ENCODE data around the gene EIF2B1. TPM values are rescaled to one million over a fixed set of nuclear protein-coding genes. Genes with fewer than 3 reads are reported as not detected.
A peak's percentile ranks its signal among the peaks of the same experiment; 100 is the strongest.

EIF2B1 gene
- total RNA-seq = 75.6 and 80.0 TPM in 2 replicates

GRCh38 chr12:123633379-123634141 lies at the start of gene EIF2B1, which contains the start of gene GTF2H3:
EIF2B1 (minus strand) TSS chr12:123633686; CDS start chr12:123633557, 129 bp downstream.
GTF2H3 (plus strand) TSS chr12:123633829; CDS start chr12:123633860, 31 bp downstream.
- TF ChIP-seq CTCF (IDR thresholded peaks at IDR 0.05; ENCODE audit: insufficient read depth, low read length, poor library complexity, severe bottlenecking) = no peak
- Histone ChIP-seq H3K27me3 (ENCODE audit: control insufficient read depth, insufficient read depth, low read length) (no peaks in the 10 kb centered on the region), H3K36me3 (ENCODE audit: control insufficient read depth, insufficient read depth, low read length) (peaks cover 1% of the 10 kb centered on the region), H3K4me3 (ENCODE audit: low read depth, low read length) (peak within 1 kb of the TSS; percentile 96)
- DNase-seq (ENCODE audit: low read depth) = peak; percentile 86

- no peak for DNase-seq (ENCODE audit: low read depth)
- Histone ChIP-seq H3K4me3 (ENCODE audit: low read depth, low read length) (no peak overlapping the region), H3K36me3 (ENCODE audit: control insufficient read depth, insufficient read depth, low read length) (no peaks in the 10 kb centered on the region), H3K27me3 (ENCODE audit: control insufficient read depth, insufficient read depth, low read length) (no peaks in the 10 kb centered on the region)
- no peak for TF ChIP-seq CTCF (IDR thresholded peaks at IDR 0.05; ENCODE audit: insufficient read depth, low read length, poor library complexity, severe bottlenecking)
Measured at GRCh38 chr12:123681605-123682004, 48.1 kb upstream of the EIF2B1 start.

- Histone ChIP-seq H3K27me3 (ENCODE audit: control insufficient read depth, insufficient read depth, low read length) (no peaks in the 10 kb centered on the region), H3K36me3 (ENCODE audit: control insufficient read depth, insufficient read depth, low read length) (no peaks in the 10 kb centered on the region), H3K4me3 (ENCODE audit: low read depth, low read length) (no peak overlapping the region)
- TF ChIP-seq CTCF (IDR thresholded peaks at IDR 0.05; ENCODE audit: insufficient read depth, low read length, poor library complexity, severe bottlenecking) = no peak
- DNase-seq (ENCODE audit: low read depth) = no peak
Measured at GRCh38 chr12:123678981-123679380, 45.5 kb upstream of the EIF2B1 start.

GRCh38 chr12:123676616-123677320 lies 43.3 kb upstream of the EIF2B1 start:
- Histone ChIP-seq H3K27me3 (ENCODE audit: control insufficient read depth, insufficient read depth, low read length) (no peaks in the 10 kb centered on the region), H3K36me3 (ENCODE audit: control insufficient read depth, insufficient read depth, low read length) (no peaks in the 10 kb centered on the region), H3K4me3 (ENCODE audit: low read depth, low read length) (no peak overlapping the region)
- no peak for DNase-seq (ENCODE audit: low read depth)
- no peak for TF ChIP-seq CTCF (IDR thresholded peaks at IDR 0.05; ENCODE audit: insufficient read depth, low read length, poor library complexity, severe bottlenecking)

- H3K36me3 ChIP-seq (ENCODE audit: control insufficient read depth, insufficient read depth, low read length) = no peaks in the 10 kb centered on the region
- no peaks in the 10 kb centered on the region for H3K27me3 ChIP-seq (ENCODE audit: control insufficient read depth, insufficient read depth, low read length)
- H3K4me3 ChIP-seq (ENCODE audit: low read depth, low read length) = no peak overlapping the region
- DNase-seq (ENCODE audit: low read depth) = no peak
- TF ChIP-seq CTCF (IDR thresholded peaks at IDR 0.05; ENCODE audit: insufficient read depth, low read length, poor library complexity, severe bottlenecking) = no peak
Measured at GRCh38 chr12:123675436-123675835, 42.0 kb upstream of the EIF2B1 start.
